ENCODE measurements around the gene A3GALT2. TPM values are rescaled to one million over a fixed set of nuclear protein-coding genes. Genes with fewer than 3 reads are reported as not detected.

A3GALT2 gene
- total and polyA plus RNA-seq, 4 donors, result not detected

DNA sequence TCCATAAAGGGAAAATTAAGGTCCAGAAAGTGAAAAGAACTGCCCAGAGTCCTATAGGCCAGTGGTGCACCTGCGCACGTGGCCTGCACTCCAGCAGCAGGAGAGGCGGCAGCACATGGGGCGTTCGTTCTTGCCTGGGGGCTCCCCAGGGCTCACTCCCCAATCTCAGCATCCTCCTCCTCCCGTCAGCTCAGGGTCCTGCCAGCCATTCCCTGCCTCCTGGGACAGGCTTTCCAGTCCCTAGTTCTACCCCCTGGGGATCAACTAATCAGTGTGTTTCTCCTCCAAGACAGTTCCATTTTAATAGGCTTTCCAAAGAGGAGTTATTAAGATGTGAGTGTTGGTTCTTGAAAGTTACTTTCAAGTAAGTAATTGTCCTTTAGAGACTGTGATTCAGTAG is 1.2 kb upstream of the A3GALT2 start:
- Histone ChIP-seq H3K4me1 (ENCODE audit: control insufficient read depth in 4 of 4, insufficient read depth in 4 of 4, low read length in 3 of 4) (peaks cover 0 to under 1% (median 0%) of the 10 kb centered on the region in 4 donors), H3K9ac (ENCODE audit: low read depth in 1 of 2, low read length in 2 of 2) (no peak overlapping the region), H3K27me3 (ENCODE audit: control insufficient read depth in 4 of 4, insufficient read depth in 4 of 4, low read length in 3 of 4) (no peaks in the 10 kb centered on the region), H3K36me3 (ENCODE audit: control insufficient read depth in 4 of 4, insufficient read depth in 3 of 4, low read depth in 1 of 4, low read length in 3 of 4) (peaks cover 19 to 43% (median 40%) of the 10 kb centered on the region in 4 donors), H3K27ac (ENCODE audit: low read depth in 1 of 2, low read length in 2 of 2) (no peak overlapping the region), H3K9me3 (ENCODE audit: control insufficient read depth in 4 of 4, low read length in 3 of 4) (no peaks in the 10 kb centered on the region), H3K4me3 (ENCODE audit: low read depth in 1 of 3, low read length in 3 of 3) (no peak overlapping the region)
- no peak for DNase-seq (ENCODE audit: low spot score)
- TF ChIP-seq EGR1 (IDR thresholded peaks at IDR 0.05; ENCODE audit: low read depth in 2 of 2), result no peak
- TF ChIP-seq, protein P1, sequence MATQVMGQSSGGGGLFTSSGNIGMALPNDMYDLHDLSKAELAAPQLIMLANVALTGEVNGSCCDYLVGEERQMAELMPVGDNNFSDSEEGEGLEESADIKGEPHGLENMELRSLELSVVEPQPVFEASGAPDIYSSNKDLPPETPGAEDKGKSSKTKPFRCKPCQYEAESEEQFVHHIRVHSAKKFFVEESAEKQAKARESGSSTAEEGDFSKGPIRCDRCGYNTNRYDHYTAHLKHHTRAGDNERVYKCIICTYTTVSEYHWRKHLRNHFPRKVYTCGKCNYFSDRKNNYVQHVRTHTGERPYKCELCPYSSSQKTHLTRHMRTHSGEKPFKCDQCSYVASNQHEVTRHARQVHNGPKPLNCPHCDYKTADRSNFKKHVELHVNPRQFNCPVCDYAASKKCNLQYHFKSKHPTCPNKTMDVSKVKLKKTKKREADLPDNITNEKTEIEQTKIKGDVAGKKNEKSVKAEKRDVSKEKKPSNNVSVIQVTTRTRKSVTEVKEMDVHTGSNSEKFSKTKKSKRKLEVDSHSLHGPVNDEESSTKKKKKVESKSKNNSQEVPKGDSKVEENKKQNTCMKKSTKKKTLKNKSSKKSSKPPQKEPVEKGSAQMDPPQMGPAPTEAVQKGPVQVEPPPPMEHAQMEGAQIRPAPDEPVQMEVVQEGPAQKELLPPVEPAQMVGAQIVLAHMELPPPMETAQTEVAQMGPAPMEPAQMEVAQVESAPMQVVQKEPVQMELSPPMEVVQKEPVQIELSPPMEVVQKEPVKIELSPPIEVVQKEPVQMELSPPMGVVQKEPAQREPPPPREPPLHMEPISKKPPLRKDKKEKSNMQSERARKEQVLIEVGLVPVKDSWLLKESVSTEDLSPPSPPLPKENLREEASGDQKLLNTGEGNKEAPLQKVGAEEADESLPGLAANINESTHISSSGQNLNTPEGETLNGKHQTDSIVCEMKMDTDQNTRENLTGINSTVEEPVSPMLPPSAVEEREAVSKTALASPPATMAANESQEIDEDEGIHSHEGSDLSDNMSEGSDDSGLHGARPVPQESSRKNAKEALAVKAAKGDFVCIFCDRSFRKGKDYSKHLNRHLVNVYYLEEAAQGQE (IDR thresholded peaks at IDR 0.05), result no peak
- TF ChIP-seq RXRA (IDR thresholded peaks at IDR 0.05), result no peak
- TF ChIP-seq, protein P2, sequence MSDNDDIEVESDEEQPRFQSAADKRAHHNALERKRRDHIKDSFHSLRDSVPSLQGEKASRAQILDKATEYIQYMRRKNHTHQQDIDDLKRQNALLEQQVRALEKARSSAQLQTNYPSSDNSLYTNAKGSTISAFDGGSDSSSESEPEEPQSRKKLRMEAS (IDR thresholded peaks at IDR 0.05), result no peak
- TF ChIP-seq, protein P3, sequence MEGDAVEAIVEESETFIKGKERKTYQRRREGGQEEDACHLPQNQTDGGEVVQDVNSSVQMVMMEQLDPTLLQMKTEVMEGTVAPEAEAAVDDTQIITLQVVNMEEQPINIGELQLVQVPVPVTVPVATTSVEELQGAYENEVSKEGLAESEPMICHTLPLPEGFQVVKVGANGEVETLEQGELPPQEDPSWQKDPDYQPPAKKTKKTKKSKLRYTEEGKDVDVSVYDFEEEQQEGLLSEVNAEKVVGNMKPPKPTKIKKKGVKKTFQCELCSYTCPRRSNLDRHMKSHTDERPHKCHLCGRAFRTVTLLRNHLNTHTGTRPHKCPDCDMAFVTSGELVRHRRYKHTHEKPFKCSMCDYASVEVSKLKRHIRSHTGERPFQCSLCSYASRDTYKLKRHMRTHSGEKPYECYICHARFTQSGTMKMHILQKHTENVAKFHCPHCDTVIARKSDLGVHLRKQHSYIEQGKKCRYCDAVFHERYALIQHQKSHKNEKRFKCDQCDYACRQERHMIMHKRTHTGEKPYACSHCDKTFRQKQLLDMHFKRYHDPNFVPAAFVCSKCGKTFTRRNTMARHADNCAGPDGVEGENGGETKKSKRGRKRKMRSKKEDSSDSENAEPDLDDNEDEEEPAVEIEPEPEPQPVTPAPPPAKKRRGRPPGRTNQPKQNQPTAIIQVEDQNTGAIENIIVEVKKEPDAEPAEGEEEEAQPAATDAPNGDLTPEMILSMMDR (IDR thresholded peaks at IDR 0.05; ENCODE audit: low read depth, low read length, missing input control), result no peak
- TF ChIP-seq, protein P4, sequence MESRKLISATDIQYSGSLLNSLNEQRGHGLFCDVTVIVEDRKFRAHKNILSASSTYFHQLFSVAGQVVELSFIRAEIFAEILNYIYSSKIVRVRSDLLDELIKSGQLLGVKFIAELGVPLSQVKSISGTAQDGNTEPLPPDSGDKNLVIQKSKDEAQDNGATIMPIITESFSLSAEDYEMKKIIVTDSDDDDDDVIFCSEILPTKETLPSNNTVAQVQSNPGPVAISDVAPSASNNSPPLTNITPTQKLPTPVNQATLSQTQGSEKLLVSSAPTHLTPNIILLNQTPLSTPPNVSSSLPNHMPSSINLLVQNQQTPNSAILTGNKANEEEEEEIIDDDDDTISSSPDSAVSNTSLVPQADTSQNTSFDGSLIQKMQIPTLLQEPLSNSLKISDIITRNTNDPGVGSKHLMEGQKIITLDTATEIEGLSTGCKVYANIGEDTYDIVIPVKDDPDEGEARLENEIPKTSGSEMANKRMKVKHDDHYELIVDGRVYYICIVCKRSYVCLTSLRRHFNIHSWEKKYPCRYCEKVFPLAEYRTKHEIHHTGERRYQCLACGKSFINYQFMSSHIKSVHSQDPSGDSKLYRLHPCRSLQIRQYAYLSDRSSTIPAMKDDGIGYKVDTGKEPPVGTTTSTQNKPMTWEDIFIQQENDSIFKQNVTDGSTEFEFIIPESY (IDR thresholded peaks at IDR 0.05), result no peak
- no peak for TF ChIP-seq HNF4A (conservative IDR thresholded peaks at IDR 0.05)
- TF ChIP-seq YY1 (IDR thresholded peaks at IDR 0.05), result no peak
- no peak for TF ChIP-seq RAD21 (IDR thresholded peaks at IDR 0.05)
- no peak for TF ChIP-seq JUND (IDR thresholded peaks at IDR 0.05)
- TF ChIP-seq SP1 (IDR thresholded peaks at IDR 0.05), result no peak
- 94% methylated on average over 6 of the region's 6 CpGs for WGBS

DNA sequence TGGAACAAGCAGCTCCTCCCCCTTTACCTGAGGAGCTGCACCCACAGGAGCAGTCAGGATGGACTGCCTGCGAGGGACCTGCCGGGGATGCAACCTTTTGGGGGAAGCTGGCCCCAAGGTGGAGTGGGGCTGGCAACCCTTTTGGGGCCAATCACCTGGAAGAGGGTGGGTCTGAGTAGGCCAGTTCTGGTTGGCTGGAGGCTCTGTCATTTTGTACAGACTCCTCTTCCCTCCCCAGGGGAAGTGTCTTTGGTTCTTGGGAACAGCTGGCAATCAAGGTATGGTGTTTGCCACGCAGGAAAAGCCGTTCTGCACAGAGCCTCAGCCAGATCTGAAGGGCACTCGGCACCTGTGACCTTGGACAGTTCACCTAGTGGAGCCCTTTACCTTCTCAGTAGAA is 280 bp upstream of the A3GALT2 start:
- no peak for DNase-seq (ENCODE audit: low spot score)
- H3K9ac ChIP-seq (ENCODE audit: low read depth in 1 of 2, low read length in 2 of 2), result no peak overlapping the region
- no peak for TF ChIP-seq RAD21 (IDR thresholded peaks at IDR 0.05)
- no peak for TF ChIP-seq GABPA (IDR thresholded peaks at IDR 0.05 in 1 of 2, conservative IDR thresholded peaks at IDR 0.05 in 1 of 2)
- TF ChIP-seq RXRA (IDR thresholded peaks at IDR 0.05), result no peak
- TF ChIP-seq, protein P3 (IDR thresholded peaks at IDR 0.05; ENCODE audit: low read depth, low read length, missing input control), result no peak
- TF ChIP-seq, protein P2 (IDR thresholded peaks at IDR 0.05), result no peak
- no peak for TF ChIP-seq SP1 (IDR thresholded peaks at IDR 0.05)
- TF ChIP-seq NR2F2 (IDR thresholded peaks at IDR 0.05), result no peak
- no peak for TF ChIP-seq JUND (IDR thresholded peaks at IDR 0.05)
- TF ChIP-seq HNF4A (conservative IDR thresholded peaks at IDR 0.05), result no peak
- TF ChIP-seq, protein P5, sequence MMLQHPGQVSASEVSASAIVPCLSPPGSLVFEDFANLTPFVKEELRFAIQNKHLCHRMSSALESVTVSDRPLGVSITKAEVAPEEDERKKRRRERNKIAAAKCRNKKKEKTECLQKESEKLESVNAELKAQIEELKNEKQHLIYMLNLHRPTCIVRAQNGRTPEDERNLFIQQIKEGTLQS (IDR thresholded peaks at IDR 0.05), result no peak
- no peak for TF ChIP-seq FOXA2 (IDR thresholded peaks at IDR 0.05)
- TF ChIP-seq YY1 (IDR thresholded peaks at IDR 0.05), result no peak
- TF ChIP-seq EGR1 (IDR thresholded peaks at IDR 0.05; ENCODE audit: low read depth in 2 of 2), result no peak
- TF ChIP-seq, protein P4 (IDR thresholded peaks at IDR 0.05), result no peak
- no peak for TF ChIP-seq HNF4G (IDR thresholded peaks at IDR 0.05)
- TF ChIP-seq TAF1 (conservative IDR thresholded peaks at IDR 0.05), result no peak

More for the DNA sequence above, 280 bp upstream of the A3GALT2 start:
- Histone ChIP-seq H3K9me3 (ENCODE audit: control insufficient read depth in 4 of 4, low read length in 3 of 4) (no peaks in the 10 kb centered on the region), H3K36me3 (ENCODE audit: control insufficient read depth in 4 of 4, insufficient read depth in 3 of 4, low read depth in 1 of 4, low read length in 3 of 4) (peaks cover 13 to 36% (median 33%) of the 10 kb centered on the region in 4 donors), H3K27ac (ENCODE audit: low read depth in 1 of 2, low read length in 2 of 2) (no peak overlapping the region), H3K4me1 (ENCODE audit: control insufficient read depth in 4 of 4, insufficient read depth in 4 of 4, low read length in 3 of 4) (no peaks in the 10 kb centered on the region), H3K4me3 (ENCODE audit: low read depth in 1 of 3, low read length in 3 of 3) (no peak overlapping the region), H3K27me3 (ENCODE audit: control insufficient read depth in 4 of 4, insufficient read depth in 4 of 4, low read length in 3 of 4) (no peaks in the 10 kb centered on the region)
- WGBS, result 71% methylated on average over 5 of the region's 5 CpGs
